Activated CD8-positive, alpha-beta memory T cell treated with anti-CD3 and anti-CD28 coated beads, Interleukin-2, amount 50 U/mL, for 1 hour (primary cell): ENCODE results near the gene PLEKHG2.
"Not testable (repeated sequence)": the region's sequence is repeated elsewhere in the genome, so short reads cannot be mapped to it uniquely, and the experiment has no call there.

Experiments used
- DNase-seq: peaks from one replicate; pipeline ENCODE4 v3.0.0-alpha.2; 2020; ENCODE audit errors: extremely low read depth

Gene PLEKHG2

DNA sequence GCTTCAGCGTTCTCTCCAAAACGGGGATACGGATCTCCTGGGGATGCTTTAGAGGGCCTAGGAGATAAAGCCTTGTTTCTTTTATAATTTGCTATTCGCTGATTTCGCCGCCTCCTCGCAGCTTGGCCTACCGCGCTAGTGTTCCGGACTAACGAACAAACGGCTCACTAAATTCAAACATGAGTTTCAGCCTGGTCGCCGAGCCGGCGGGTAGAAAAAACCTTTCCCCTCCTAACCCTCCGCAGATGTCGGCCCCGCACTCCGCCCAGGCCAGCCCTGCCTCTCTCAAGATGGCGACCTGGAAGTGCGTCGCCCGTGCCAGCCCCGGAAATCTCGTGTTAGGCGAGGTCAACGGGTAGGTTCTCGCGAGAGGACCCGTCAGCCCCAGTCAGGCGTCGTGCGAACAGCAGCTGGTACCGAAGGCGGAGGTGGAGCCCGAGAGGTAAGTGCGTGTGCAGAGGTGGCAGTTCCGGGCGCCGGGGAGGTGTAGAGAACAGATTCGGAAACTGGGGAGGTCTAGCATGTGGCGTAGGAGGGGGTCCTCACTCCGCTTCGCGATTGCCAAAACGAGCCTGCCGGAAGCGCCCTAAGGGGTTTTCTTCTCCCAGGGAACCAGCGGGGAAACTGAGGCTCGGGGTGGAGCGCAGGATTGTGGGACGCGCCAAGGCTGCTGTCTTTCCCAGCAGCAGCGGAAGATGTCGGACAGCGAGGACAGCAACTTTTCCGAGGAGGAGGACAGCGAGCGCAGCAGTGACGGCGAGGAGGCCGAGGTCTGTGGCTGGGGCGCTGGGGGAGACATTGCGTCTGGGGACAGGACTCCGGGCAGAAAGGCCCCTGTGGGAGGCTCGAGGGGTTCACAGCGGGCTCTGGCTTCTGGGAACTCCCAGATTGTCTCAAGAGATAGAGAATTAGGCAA lies 33.0 kb downstream of the PLEKHG2 start, which contains the start of gene SUPT5H:
TSS of gene SUPT5H (plus strand) at position 387 of the 916 bp plus-strand sequence. CDS start at position 696, 309 bp downstream.
- DNase-seq: peak; percentile 95

- no peak for DNase-seq
These were observed 34.1 kb downstream of the PLEKHG2 start for GRCh38 chr19:39446365-39447084.

- DNase-seq: no peak
These were observed 35.8 kb downstream of the PLEKHG2 start for GRCh38 chr19:39448271-39448670.

DNA sequence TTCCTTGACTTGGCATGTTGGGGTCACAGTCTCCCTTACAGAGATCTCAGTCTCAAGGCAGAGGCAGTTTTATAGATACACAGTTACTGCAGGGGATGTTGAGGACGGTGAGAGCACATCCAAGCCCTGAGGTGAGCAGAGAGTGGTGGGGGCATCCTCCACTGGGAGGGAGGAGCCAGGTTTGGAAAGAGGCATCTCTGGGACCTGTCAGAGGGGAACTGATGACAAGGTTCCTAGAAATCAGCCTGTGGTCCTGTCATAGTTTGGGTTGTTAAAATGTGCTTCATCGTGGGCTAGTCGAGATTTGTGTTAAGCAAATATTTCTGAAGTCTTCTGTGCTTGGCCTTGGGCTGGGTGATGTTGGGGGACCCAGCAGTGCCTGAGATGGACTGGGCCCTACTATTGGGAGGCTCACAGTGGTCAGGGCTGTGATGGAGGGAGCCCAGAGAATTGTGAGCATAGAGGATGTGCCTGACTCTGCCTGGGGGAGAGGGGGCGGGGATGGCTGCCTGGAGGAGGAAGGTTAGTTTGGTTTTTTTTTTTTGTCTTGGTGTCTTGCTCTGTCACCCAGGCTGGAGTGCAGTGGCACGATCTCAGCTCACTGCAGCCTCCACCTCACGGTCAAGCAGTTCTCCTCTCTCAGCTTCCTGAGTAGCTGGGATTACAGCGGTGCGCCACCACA lies 36.8 kb downstream of the PLEKHG2 start:
- DNase-seq: no peak

- not testable (repeated sequence) for DNase-seq
These were observed 38.8 kb downstream of the PLEKHG2 start for GRCh38 chr19:39451257-39451656.

DNA sequence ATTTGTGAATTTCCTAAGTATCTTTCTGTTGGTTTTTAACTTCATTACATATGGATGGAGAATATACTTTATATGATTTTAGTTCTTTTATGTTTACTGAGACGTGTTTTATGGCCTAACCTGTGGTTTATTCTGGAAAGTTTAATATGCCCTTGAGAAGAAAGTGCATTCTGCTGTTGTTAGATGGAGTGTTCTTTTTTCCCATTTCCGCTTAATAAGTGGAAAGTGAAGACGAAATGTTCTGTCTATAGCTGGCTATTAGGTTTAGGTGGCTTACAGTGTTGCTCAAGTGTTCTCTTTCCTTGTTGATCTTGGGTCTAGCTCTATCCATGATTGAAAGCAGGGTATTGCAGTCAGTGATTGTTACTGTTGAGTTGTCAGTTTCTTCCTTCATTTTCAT lies 50.9 kb downstream of the PLEKHG2 start:
- no peak for DNase-seq

DNA sequence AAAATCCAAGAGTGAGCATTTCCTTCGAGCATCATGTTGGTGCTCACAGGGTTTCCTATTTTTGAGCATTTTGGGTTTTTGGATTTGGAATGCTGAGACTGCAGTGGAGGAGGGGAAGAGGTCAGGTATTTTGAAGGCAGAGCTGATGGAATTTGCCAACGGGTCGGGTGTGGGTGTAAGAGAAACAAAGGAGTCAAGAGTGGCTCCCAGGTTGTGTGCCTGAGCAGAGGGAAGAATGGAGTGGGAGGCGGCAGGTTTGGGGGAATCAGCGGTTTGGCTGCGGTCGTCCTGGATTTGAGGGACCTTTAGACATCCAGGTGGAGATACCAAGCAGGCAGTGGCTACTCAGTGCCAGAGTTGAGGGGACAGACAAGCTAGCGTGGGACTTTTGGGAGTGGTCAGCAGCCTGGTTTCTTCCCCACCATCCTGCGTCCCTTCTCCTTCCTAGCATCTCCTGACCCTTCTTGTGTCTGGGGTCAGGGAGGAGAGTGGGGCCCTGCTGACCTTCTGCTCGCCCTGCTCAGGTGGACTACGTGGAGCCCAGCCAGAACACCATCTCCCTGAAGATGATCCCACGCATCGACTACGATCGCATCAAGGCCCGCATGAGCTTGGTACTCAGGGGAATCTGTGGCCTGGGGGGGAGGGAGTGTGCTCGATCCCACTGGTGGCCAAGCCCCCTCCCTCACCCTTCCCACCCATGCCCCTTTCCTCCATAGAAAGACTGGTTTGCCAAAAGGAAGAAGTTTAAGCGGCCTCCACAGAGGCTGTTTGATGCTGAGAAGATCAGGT lies 53.7 kb downstream of the PLEKHG2 start:
- no peak for DNase-seq

DNA sequence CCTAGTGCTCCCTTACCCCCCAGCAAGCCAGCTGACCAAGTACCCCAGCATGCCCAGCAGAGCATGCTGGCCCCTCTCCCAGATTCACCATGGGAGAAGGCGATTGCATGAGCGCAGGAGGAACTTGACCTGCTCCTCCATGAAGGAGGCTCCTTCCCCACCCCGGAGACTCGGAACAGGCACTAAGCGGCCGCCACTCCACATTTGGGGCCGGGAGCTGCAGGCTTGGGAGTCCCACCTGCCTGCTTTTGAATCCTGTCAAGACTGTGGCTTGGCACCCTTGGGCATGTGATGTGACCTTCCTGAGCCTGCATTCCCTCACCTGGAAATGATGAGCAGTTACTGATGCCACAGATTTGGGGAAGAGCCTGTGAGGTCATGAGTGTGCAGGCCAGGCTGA lies 55.5 kb downstream of the PLEKHG2 start:
- no peak for DNase-seq

DNA sequence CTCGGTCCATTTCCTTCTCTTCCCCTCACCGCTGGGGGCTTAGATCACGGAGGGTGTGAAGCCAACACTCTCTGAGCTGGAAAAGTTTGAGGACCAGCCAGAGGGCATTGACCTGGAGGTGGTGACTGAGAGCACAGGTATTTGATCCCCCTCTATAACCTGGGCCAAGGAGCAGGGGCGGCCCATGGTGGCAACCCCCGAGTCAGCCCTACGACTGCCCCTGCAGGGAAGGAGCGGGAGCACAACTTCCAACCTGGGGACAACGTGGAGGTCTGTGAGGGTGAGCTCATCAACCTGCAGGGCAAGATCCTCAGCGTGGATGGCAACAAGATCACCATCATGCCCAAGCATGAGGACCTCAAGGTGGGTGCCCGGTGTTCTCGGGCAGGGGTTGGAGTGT lies 56.6 kb downstream of the PLEKHG2 start:
- no peak for DNase-seq

DNA sequence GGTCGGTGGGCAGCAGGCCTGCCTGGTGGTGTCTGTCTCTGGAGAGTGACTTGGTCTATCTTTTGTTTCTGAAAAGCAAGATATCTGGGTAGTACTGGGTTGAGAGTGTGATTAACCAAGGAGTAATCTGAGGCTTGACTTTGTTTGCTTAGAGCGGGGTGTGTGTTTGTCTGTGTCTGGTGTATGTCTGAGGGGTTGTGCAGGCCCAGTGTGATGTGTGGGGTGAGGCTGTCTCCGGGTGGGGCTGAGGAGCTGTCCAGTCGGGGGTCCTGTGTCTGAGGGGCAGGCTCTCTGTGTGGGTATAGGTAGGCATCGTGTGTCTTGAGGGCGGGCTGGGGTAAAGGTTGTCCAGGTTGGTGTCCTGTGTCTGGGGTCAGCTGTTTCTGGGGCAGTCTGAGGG lies 57.1 kb downstream of the PLEKHG2 start:
- DNase-seq: no peak

- DNase-seq: no peak
These were observed 58.4 kb downstream of the PLEKHG2 start for GRCh38 chr19:39470724-39471339.

DNA sequence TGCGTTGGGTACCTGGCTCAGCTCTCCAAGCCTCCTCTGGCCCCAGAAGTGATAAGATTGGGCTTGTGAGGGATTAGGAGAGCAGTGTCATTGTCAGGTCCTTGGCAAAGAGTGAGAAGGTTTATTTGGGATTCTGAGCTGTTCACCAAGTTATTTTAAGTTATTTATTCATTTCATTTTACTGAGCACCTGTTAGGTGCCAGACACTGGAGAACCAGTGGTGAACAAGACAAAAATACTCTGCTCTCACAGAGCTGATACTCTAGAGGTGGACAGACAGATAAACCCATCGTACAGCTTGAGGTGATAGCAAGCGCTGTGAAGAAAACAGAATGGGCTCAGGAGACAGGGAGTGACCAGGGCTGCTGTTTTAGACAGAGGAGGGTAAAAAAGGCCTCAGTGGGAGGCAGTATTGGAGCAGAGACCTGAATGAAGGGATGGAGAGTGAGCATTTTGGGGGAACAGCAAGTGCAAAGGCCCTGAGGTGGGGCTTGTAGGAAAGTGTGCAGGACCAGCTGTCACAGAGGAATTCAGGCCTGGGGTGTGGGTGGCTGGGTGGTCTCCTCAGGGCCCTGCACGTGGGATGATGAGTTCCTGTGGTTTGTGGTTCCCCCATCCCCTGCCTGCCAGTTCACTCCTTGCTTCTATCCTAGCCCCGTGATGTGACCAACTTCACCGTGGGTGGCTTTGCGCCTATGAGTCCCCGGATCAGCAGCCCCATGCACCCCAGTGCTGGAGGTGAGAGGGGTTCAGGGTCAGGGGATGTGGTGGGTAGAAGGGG lies 59.5 kb downstream of the PLEKHG2 start:
- no peak for DNase-seq

DNA sequence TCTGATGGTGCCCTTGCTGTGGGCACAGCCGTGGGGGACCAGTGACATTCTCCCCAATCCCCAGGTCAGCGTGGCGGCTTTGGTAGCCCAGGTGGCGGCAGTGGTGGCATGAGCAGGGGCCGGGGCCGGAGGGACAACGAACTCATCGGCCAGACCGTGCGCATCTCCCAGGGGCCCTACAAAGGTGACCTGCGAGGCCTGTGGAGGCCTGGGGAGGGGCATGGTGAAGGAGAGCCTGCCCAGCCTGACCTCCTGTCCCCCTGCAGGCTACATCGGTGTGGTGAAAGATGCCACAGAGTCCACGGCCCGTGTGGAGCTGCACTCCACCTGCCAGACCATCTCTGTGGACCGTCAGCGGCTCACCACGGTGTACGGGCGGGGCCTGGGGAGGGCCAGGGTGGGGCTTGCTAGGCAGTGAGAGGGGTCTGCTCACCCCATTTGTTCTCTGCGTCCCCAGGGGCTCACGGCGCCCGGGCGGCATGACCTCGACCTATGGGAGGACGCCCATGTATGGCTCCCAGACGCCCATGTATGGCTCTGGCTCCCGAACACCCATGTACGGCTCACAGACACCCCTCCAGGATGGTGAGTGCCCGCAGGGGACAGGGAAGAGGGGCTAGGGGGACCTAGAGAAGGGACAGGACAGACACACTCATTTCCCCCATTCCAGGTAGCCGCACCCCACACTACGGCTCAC lies 60.4 kb downstream of the PLEKHG2 start:
- no peak for DNase-seq

DNA sequence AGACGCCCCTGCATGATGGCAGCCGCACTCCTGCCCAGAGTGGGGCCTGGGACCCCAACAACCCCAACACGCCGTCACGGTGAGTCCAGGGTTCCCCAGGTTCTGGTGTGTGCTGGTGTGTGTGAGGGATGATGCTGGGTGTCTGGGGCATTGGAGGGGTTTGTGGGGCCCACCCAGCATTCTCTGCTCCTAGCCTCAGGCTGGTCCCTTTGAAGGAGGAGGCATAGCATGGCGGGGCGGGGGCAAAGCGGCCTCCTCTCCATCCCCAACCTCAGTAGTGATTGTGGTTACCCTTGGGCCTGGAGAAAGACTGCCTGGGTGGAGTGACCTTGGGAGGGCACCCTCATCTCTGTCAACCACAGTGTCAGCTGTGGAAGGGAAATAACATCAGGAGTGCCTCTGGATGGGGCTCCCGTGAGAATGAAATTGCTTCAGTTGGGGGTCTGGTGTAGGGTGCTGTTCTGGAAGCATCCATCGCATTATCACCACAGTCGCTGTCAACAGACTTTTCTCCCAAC lies 61.0 kb downstream of the PLEKHG2 start:
- DNase-seq: no peak

- peak; percentile 41 for DNase-seq
These were observed 61.7 kb downstream of the PLEKHG2 start for GRCh38 chr19:39474139-39474620.

DNA sequence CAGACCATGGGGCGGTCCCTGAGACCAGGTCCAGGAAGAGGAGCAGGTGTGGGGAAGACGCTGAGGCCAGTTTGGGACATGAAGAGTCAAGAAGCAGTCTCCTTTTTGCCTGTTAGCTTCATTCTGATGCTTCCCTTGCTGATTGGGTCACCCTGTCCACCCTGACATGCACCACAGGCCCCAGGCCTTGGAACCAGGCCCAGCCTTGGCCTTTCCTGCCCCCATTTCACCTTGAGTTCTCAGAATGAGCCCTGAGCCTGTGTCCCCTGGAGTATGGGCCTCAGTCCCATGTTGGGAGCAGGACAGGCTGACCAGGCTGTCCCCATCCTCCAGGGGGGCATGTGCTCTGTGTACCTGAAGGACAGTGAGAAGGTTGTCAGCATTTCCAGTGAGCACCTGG lies 63.3 kb downstream of the PLEKHG2 start:
- no peak for DNase-seq
